Colonic mucosa (tissue), 4 donors: ENCODE results near the gene PTPN20. TPM values are rescaled to one million over a fixed set of nuclear protein-coding genes. Genes with fewer than 3 reads are reported as not detected.

Experiments used
- DNase-seq: peaks from one replicate; pipeline ENCODE4 v3.0.0-alpha.2; 2020
- H3K27ac ChIP-seq: fragments of 200-600 bp; one replicate; pipeline ENCODE4 v1.8.0; 2021
- H3K27me3 ChIP-seq: fragments of 200-600 bp; one replicate; pipeline ENCODE4 v1.8.0; 2021
- H3K36me3 ChIP-seq: fragments of 200-600 bp; one replicate; pipeline ENCODE4 v1.8.0; 2021
- H3K4me1 ChIP-seq: fragments of 200-600 bp; one replicate; pipeline ENCODE4 v1.8.0; 2021; ENCODE audit warnings: mild to moderate bottlenecking
- H3K4me3 ChIP-seq: fragments of 200-600 bp; one replicate; pipeline ENCODE4 v1.8.0; 2021
- H3K9ac ChIP-seq, 2 donors: one replicate each; pipeline ENCODE4 v1.7.0; 2013; ENCODE audit warnings: control low read depth in 2 of 2, low read depth in 2 of 2, low read length in 2 of 2
- H3K9me3 ChIP-seq: fragments of 200-600 bp; one replicate; pipeline ENCODE4 v1.8.0; 2021
- CTCF ChIP-seq: fragments of 200-600 bp; IDR thresholded peaks from one replicate; pipeline ENCODE4 v1.8.0; 2022; ENCODE audit warnings: antibody characterized with exemption, mild to moderate bottlenecking
- intact Hi-C: fragments of 100-400 bp; cut with DNase I; formaldehyde crosslinking; loops from one replicate; pipeline ENCODE4 v1.14.1; 2022
- total RNA-seq, 2 donors: library from RNA; stranded (reverse); fragmentation: NEBNext Ultra II Directional in 1 of 2; extraction: Animal tissue kit (Norgen Biotek cat#: 25700) in 1 of 2; gene quantifications; one replicate each; pipeline ENCODE4 v1.2.1, GENCODE V29; 2021
- donor health status: healthy.
- donor health status: DM: no; HTN: no; CAD: no.
- donor health status: DM: no; HTN: no; CAD: no.

PTPN20 gene
- total RNA-seq, 2 donors from 2014 or later = 2.7 to 4.9 TPM

- Histone ChIP-seq H3K4me3 (no peak overlapping the region), H3K9me3 (no peaks in the 10 kb centered on the region), H3K27ac (no peak overlapping the region), H3K27me3 (no peaks in the 10 kb centered on the region), H3K9ac (peak overlapping the region in 1 of 2 donors; percentile 29), H3K4me1 (no peaks in the 10 kb centered on the region), H3K36me3 (no peaks in the 10 kb centered on the region)
- TF ChIP-seq CTCF = no peak
- no peak for DNase-seq
- intact Hi-C loops = no loop called here
Observed at GRCh38 chr10:47008769-47009168, 97.5 kb downstream of the PTPN20 start.

- Histone ChIP-seq H3K4me3 (no peak overlapping the region), H3K36me3 (no peaks in the 10 kb centered on the region), H3K9ac (peak overlapping the region in 1 of 2 donors; percentile 29), H3K27ac (no peak overlapping the region), H3K27me3 (no peaks in the 10 kb centered on the region), H3K4me1 (no peaks in the 10 kb centered on the region), H3K9me3 (no peaks in the 10 kb centered on the region)
- intact Hi-C loops = no loop called here
- TF ChIP-seq CTCF = no peak
- DNase-seq = no peak
Observed at GRCh38 chr10:47009215-47009838, 98.1 kb downstream of the PTPN20 start.

- no peak for TF ChIP-seq CTCF
- Histone ChIP-seq H3K27me3 (no peaks in the 10 kb centered on the region), H3K4me3 (no peak overlapping the region), H3K9me3 (no peaks in the 10 kb centered on the region), H3K4me1 (no peaks in the 10 kb centered on the region), H3K36me3 (no peaks in the 10 kb centered on the region), H3K27ac (no peak overlapping the region), H3K9ac (no peak overlapping the region)
- intact Hi-C loops = no loop called here
- no peak for DNase-seq
Observed at GRCh38 chr10:47010036-47010435, 98.8 kb downstream of the PTPN20 start.

- H3K27ac ChIP-seq = no peak overlapping the region
- intact Hi-C loops = no loop called here
- no peaks in the 10 kb centered on the region for H3K9me3 ChIP-seq
- H3K4me3 ChIP-seq = no peak overlapping the region
- H3K4me1 ChIP-seq = no peaks in the 10 kb centered on the region
- no peaks in the 10 kb centered on the region for H3K36me3 ChIP-seq
- no peaks in the 10 kb centered on the region for H3K27me3 ChIP-seq
- no peak overlapping the region for H3K9ac ChIP-seq
- no peak for TF ChIP-seq CTCF
- no peak for DNase-seq
Observed at GRCh38 chr10:47012214-47012613, 101.0 kb downstream of the PTPN20 start.

GRCh38 chr10:47013507-47014154 lies 102.4 kb downstream of the PTPN20 start:
- H3K4me1 ChIP-seq = no peaks in the 10 kb centered on the region
- H3K9ac ChIP-seq = no peak overlapping the region
- no peaks in the 10 kb centered on the region for H3K36me3 ChIP-seq
- H3K9me3 ChIP-seq = no peaks in the 10 kb centered on the region
- no peak overlapping the region for H3K4me3 ChIP-seq
- H3K27ac ChIP-seq = no peak overlapping the region
- DNase-seq = no peak
- no peak for TF ChIP-seq CTCF
- intact Hi-C loops = no loop called here
- no peaks in the 10 kb centered on the region for H3K27me3 ChIP-seq
